Fibroblast of skin of abdomen (primary cell): ENCODE data around the gene UBA52. TPM values are rescaled to one million over a fixed set of nuclear protein-coding genes. Genes with fewer than 3 reads are reported as not detected.
"Not testable (repeated sequence)": the region's sequence is repeated elsewhere in the genome, so short reads cannot be mapped to it uniquely, and the experiment has no call there.

Experiments
- DNase-seq: peaks from one replicate; pipeline ENCODE4 v3.0.0-alpha.2; 2013
- polyA plus RNA-seq, 2 experiments: library from polyadenylated mRNA; unstranded; fragments of 120-200 nt; gene quantifications; one replicate each; pipeline ENCODE4 v1.2.1, GENCODE V29; 2013; ENCODE audit not compliant: insufficient read length in 2 of 2

UBA52 gene
- 1,094 TPM for polyA plus RNA-seq (2013, experiment 1 of 2; ENCODE audit: insufficient read length)
- 1,108 TPM for polyA plus RNA-seq (2013, experiment 2 of 2; ENCODE audit: insufficient read length)

GRCh38 chr19:18571564-18572344 lies at the start of gene UBA52:
Gene UBA52 (plus strand): TSS chr19:18571857. CDS start chr19:18573301, 1,444 bp downstream.
- peak; percentile 96 for DNase-seq

DNA sequence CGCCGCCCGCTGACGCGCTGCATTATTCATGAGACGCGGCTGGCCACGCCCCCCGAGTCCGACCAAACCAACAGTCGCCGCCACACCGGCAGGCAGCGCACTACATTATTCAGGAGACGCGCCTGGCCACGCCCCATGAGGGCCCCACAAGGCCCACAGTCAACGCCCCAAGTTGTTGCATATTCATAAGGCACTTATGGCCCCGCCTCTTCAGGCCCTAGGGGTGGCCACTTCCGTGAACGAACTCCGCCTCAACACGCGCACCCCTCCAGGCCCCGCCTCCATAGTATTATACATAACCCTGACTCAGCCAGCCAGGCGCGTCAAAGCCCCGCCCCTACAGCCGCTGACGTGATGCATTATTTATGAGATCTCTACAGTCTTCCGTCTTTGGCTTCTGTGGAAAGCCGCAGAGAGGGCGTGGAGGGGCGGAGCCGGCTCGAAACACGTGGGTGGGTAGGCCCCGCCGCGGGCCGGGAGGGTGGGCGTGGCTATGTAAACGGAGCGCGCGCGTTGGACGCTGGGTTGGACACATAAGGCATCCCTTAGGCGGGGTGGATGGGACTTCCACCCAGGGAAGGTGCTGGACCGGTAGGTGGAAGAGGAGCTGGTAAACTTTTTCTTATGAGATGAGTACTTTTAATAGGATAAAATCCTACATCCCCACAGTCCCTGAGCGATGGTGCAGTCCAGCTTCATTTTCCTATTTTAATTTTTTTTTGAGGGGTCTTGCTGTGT lies 49.4 kb upstream of the UBA52 start:
- DNase-seq: peak; percentile 100

- DNase-seq: not testable (repeated sequence)
Observed at GRCh38 chr19:18522862-18523440, 48.7 kb upstream of the UBA52 start.

- DNase-seq: no peak
Observed at GRCh38 chr19:18523841-18524240, 47.8 kb upstream of the UBA52 start.

GRCh38 chr19:18526316-18526715 lies 45.3 kb upstream of the UBA52 start:
- DNase-seq: no peak

DNA sequence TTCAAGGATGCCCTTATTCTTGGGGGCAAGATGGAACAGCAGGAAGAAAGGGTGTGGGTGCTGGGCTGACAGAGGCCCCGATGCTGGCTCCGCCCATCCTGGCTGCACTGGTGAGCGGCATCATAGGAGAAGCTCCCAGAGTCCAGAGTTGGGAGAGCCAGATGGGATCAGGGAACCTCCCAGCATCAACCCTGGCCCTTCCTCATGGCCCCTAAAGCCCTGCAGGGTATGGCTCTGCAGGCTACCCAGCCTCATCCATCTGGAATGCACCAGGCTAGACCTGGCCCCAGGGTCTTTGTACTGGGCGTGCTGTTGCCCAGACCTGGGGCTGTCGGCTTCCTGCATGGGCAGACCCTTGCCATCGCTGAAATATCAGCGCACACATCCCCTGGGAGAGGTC lies 41.9 kb upstream of the UBA52 start:
- no peak for DNase-seq

GRCh38 chr19:18531485-18531884 lies 40.2 kb upstream of the UBA52 start:
- no peak for DNase-seq

DNA sequence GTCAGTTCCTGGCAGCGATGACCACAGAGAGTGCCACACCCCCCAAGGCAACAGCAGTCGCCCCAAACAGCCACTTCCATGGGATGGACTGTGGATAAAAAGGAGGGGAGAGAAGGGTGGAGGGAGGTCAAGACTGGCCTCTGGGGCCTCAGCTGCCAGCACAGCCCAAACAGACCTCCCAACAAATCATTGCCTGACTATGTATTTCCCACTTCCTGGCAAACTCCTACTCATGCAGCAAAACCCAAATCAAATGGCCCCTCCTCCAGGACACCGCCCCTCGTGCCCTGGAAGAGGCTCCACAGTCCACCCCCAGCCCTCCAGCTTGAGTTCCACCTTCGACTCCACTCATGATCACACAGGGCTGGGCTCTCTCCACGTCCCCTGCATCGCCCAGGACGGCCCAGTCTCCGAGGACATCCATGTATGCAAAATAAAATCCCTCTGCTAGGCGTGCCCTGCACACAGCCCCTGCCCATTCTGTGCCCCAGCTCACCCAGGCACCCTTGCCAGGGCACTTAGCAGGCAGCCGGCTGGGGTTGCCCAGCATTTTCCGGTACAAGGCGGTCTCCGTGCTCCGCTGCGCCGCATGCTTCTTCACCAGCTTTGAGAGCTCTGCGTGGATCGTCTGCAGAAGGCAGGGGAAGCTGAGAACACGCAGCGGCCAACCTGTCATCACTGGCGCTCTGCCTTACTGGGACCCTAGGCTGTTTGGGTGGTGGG lies 39.3 kb upstream of the UBA52 start:
- DNase-seq: no peak

- no peak for DNase-seq
Observed at GRCh38 chr19:18533058-18533457, 38.6 kb upstream of the UBA52 start.

- no peak for DNase-seq
Observed at GRCh38 chr19:18536475-18536874, 35.2 kb upstream of the UBA52 start.

DNA sequence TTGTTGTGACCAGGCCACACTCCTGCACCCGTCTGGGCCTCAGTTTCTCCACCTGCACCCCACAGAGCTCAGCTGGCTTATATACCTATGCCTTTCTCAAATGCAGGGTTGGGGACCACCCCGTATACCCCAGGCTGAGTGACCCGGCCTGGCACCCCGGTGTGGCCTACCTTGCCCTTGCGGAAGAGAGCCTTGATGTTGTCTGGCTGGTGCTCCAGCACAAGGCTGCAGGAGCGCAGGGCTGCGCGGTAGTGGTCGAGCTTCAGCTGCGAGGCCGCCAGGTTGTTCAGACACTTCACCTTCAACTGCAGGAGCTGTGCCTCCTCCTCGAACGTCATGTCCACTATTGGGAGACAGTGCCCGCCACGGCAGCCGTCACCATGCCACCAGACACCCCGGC lies 34.2 kb upstream of the UBA52 start:
- DNase-seq: no peak

GRCh38 chr19:18538115-18538514 lies 33.5 kb upstream of the UBA52 start:
- no peak for DNase-seq

GRCh38 chr19:18539372-18539771 lies 32.3 kb upstream of the UBA52 start:
- DNase-seq: no peak

DNA sequence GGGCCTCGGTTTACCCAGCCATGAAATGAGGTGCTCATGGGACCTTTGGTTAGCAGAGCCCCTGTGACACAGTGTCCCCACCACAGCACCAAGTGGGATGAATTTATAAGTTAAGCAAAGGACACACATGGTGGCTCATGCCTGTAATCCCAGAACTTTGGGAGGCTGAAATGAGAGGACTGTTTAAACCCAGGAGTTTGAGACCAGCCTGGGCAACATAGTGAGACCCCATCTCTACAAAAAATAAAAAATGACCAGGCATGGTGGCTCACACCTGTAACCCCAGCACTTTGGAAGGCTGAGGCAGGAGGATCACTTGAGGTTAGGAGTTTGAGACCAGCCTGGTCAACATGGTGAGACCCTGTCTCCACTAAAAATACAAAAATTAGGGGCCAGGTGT lies 31.5 kb upstream of the UBA52 start:
- not testable (repeated sequence) for DNase-seq

DNA sequence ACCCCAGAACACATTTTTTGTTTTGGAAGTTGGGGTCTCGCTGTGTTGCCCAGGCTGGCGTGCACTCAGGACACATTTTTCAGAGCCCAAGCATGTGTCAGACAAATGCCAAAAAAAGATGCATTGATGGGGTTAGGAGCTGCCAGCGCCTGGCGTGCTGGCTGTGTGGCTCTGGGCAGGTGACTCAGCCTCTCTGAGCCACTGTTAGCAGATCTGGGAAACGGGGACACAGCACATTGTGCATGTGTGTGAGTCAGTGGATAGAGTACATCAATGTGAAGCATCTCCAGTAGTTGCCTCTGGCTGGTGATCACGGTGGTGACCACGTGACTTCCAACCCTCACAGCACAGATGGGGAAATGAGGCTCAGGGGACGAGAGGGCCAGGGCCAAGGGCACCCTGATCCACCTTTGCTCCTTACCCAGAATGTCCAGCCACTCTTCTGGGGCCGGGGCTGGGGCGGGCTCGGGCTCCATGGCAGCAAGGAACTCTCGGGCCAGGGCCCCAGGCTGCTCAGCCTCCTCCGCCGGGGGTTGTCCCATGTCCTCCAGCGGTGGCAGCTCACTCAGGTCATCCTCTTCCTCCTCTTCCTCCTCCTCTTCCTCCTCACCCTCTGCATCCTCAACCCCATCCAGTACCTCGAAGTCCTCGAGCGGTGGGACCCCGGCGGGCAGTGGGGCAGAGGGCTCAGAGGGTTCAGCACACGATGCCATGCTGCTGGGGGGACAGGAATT lies 30.2 kb upstream of the UBA52 start:
- no peak for DNase-seq

DNA sequence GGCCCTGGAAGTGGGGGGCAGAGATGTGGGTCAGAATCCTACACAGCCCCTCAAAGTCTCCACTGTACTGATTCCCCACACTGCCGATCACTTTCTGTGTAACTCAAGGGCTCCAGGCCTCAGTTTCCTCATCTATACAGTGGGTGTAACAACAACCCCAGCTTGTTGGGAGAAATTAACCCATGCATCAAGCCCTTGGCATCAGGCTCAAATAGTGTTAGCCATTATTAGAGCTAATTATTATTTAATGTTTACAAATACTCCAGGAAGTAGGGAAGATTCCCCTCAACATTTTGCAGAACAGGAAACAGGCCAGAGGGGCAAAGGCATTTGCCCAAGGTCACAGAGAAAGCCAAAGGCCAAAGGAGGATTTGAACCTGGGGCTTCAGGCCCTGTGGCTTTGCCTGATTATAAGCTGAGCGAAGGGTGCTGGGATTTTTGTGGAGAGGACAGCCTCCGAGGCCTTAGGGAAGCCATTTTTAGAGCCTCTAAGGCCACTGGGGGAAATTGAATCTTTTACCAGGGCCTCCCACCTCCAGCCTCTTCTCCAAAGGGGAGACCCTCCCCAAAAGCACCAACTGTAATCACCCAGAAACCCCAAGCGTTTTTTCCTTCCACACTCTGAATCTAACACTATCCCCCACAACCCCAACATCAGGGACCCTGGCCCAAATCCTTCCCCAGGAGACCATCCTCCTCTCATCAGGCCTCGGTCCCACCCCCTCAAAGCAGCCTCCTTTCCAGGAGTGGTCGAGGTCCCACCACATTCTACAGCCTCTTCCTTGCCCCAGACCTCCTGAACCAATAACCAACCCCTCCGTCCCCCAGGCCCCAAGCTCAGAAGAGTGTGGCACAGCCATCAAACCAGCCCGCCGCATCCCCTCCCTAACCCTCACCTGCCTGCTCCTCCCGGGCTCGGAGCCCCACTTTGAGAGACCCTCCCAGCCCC lies 29.4 kb upstream of the UBA52 start:
- no peak for DNase-seq

DNA sequence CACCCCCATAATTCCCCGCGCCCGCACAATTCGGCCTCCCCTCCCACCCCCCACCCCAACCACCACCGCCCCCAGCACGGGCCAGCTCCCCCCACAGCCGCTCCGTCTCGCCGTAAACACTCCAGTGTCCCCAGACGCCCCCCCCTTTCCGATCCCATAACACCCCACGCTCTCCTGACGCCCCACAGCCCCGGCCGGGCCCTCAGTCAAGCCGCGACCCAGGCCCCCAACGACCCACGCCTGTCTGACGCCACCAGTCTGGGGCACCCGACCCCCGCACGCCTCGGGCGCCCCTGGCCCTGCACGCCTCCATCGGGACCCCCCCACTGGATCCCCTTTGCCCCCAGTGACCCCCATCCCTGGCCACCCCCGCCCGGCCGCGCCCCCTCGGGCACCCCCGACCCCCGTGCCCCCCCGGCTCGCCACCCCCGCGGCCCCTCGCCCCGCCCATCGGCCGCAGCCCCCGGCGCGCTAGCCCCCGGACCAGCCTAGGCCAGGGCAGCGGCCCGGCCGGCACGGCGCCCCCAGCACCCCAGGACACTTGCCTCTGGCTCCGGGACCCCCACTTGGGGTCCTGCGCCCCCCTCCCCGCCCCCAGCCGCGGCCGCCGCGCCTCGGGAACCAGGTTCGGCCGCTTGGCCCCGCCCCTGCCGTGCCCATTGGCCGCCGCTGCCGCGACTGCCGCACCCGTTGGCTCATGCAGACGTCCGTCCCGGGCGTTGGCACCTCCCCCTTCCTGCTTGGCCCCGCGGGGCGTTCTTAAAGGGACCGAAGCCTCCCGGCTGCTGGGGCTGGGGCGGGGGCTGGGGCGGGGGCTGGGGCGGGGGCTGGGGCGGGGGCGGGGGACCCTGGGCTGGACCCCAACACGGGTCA lies 28.5 kb upstream of the UBA52 start, which contains the start of gene FKBP8:
Gene FKBP8, minus strand, starts transcription at position 633 of the 873 bp plus-strand sequence. CDS start 1,603 bp downstream, outside the sequence.
- DNase-seq: peak; percentile 84

GRCh38 chr19:18543814-18544475 lies 27.7 kb upstream of the UBA52 start:
- peak; percentile 53 for DNase-seq

DNA sequence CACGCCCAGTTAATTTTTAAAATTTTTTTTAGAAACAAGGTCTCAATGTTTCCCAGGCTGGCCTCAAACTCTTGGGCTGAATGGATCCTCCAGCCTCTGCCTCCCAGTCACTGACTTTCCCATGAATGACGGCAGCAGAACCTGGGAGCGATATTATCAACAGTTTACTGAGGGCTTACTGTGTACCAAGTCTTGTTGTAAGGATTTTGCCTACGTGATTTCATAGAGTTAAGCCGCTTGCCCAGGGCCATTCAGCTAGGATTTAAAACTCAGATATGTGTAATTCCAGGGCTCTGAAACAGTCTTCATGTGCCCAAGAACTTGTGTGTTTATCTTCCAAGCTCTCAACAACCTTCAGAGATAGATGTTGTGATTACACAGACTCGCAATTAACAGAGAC lies 20.0 kb upstream of the UBA52 start:
- no peak for DNase-seq
